ENCODE measurements around the gene RGPD4.

RGPD4 gene

GRCh38 chr2:107807988-107808387 is 18.7 kb upstream of the RGPD4 start:
- no peak for DNase-seq (ENCODE audit: low read depth)

DNA sequence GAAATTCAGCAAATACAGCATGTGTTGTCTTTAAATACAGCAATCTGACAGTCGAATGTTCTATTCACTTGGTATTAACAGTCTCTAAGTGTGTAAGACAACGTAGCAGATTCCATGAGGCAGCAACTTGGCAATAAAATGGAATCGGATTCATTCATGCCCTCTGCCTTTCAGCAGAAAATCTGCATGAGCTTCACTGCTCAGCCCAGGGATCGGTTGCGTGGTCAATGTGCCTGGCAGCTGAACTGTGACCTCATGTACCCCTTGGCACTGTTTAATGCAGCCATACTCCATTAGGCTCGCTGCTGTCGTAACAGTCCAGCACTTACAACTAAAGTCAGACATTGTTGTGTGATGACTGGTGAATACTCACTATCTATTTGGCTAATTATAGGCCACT is 17.7 kb upstream of the RGPD4 start:
- no peak for DNase-seq (ENCODE audit: low read depth)
- H3K4me3 ChIP-seq (ENCODE audit: low read length) = no peak overlapping the region
- TF ChIP-seq, protein P1, sequence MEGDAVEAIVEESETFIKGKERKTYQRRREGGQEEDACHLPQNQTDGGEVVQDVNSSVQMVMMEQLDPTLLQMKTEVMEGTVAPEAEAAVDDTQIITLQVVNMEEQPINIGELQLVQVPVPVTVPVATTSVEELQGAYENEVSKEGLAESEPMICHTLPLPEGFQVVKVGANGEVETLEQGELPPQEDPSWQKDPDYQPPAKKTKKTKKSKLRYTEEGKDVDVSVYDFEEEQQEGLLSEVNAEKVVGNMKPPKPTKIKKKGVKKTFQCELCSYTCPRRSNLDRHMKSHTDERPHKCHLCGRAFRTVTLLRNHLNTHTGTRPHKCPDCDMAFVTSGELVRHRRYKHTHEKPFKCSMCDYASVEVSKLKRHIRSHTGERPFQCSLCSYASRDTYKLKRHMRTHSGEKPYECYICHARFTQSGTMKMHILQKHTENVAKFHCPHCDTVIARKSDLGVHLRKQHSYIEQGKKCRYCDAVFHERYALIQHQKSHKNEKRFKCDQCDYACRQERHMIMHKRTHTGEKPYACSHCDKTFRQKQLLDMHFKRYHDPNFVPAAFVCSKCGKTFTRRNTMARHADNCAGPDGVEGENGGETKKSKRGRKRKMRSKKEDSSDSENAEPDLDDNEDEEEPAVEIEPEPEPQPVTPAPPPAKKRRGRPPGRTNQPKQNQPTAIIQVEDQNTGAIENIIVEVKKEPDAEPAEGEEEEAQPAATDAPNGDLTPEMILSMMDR (conservative IDR thresholded peaks at IDR 0.05; ENCODE audit: low read depth, low read length) = no peak

More at GRCh38 chr2:107807988-107808387, 18.7 kb upstream of the RGPD4 start:
- no peak overlapping the region for H3K4me3 ChIP-seq (ENCODE audit: low read length)
- TF ChIP-seq, protein P1 (conservative IDR thresholded peaks at IDR 0.05; ENCODE audit: low read depth, low read length) = no peak

DNA sequence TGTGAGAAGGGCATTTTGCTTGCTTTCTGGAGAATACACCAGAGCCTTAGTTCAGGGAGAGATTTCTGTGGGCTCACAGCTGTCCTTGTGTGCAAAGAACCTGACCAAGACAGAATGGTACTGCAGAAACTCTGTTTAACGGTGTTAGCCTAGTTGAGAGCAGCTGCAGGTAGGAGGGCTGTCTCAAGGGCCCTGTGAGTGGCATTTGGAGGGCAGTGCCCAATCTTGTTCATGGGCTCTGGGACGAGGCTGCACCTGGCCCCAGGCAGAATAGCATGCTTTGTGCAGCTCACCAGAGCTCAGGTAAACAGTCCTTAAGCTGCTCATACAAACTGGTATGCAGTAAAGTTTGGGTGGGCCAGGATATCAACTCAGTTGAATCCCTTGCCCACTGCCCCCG is 16.9 kb upstream of the RGPD4 start:
- TF ChIP-seq, protein P1 (conservative IDR thresholded peaks at IDR 0.05; ENCODE audit: low read depth, low read length) = no peak
- H3K4me3 ChIP-seq (ENCODE audit: low read length) = no peak overlapping the region
- no peak for DNase-seq (ENCODE audit: low read depth)

- TF ChIP-seq, protein P1 (conservative IDR thresholded peaks at IDR 0.05; ENCODE audit: low read depth, low read length) = no peak
- no peak overlapping the region for H3K4me3 ChIP-seq (ENCODE audit: low read length)
- no peak for DNase-seq (ENCODE audit: low read depth)
These were observed 16.0 kb upstream of the RGPD4 start for GRCh38 chr2:107810734-107811133.

GRCh38 chr2:107811411-107811810 is 15.3 kb upstream of the RGPD4 start:
- DNase-seq (ENCODE audit: low read depth) = no peak
- H3K4me3 ChIP-seq (ENCODE audit: low read length) = no peak overlapping the region
- TF ChIP-seq, protein P1 (conservative IDR thresholded peaks at IDR 0.05; ENCODE audit: low read depth, low read length) = no peak

DNA sequence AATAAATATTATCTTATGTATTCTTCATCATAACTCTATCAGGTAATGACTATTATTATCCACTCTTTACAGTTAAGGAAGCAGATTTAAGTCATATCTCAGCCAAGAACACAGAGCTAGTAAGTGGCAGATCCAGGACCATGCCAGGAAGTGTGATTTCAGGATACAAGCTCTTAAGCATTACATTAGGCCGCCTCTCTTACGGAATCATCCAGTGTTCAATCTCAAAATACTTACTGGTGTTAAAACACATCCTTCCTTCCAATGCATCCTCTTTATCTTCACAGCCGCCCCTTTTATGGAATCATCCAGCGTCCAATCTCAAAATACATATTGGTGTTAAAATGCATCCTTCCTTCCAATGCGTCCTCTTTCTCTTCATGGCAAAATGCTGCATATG is 14.7 kb upstream of the RGPD4 start:
- DNase-seq (ENCODE audit: low read depth) = no peak
- H3K4me3 ChIP-seq (ENCODE audit: low read length) = no peak overlapping the region
- TF ChIP-seq, protein P1 (conservative IDR thresholded peaks at IDR 0.05; ENCODE audit: low read depth, low read length) = no peak

- TF ChIP-seq, protein P1 (conservative IDR thresholded peaks at IDR 0.05; ENCODE audit: low read depth, low read length) = no peak
- no peak overlapping the region for H3K4me3 ChIP-seq (ENCODE audit: low read length)
- DNase-seq (ENCODE audit: low read depth) = no peak
These were observed 9.3 kb upstream of the RGPD4 start for GRCh38 chr2:107817378-107817777.

Data from retinal pigment epithelial cell (primary cell).